Spleen (tissue), 7 donors: ENCODE data around the gene ZNF860.

ENCODE experiments used
- CTCF ChIP-seq, 11 experiments: fragments of 200-600 bp in 7 of 11; fragments of 450-650 bp in 4 of 11; sonication (generic) in 4 of 11; IDR thresholded peaks in 8 of 11; conservative IDR thresholded peaks in 3 of 11; 1 replicate in 7 of 11; 2 replicates in 4 of 11; pipeline versions ENCODE4 v1.4.0 to v1.8.0; 2016 to 2021; ENCODE audit warnings: antibody characterized with exemption in 11 of 11, inconsistent platforms in 4 of 11, mild to moderate bottlenecking in 1 of 11
- POLR2A ChIP-seq, 3 donors: fragments of 450-650 bp; IDR thresholded peaks; one replicate each; pipeline ENCODE4 v1.5.1; 2017; ENCODE audit warnings: antibody characterized with exemption in 3 of 3, mild to moderate bottlenecking in 1 of 3
- donor health status: DM: no; HTN: no; CAD: no; lungs with moderate emphysema.
- donor health status: DM: no; HTN: no; CAD: no.
- donor health status: DM: no; HTN: no; CAD: no.

- TF ChIP-seq CTCF (IDR thresholded peaks at IDR 0.05 in 8 of 11, conservative IDR thresholded peaks at IDR 0.05 in 3 of 11) (no peak), POLR2A (IDR thresholded peaks at IDR 0.05) (no peak)
Measured at GRCh38 chr3:31997500-31997899, 15.9 kb downstream of the ZNF860 start.
